ENCODE measurements around the gene LRP1B.
"Not testable (repeated sequence)": the region's sequence is repeated elsewhere in the genome, so short reads cannot be mapped to it uniquely, and the experiment has no call there.

LRP1B gene

DNA sequence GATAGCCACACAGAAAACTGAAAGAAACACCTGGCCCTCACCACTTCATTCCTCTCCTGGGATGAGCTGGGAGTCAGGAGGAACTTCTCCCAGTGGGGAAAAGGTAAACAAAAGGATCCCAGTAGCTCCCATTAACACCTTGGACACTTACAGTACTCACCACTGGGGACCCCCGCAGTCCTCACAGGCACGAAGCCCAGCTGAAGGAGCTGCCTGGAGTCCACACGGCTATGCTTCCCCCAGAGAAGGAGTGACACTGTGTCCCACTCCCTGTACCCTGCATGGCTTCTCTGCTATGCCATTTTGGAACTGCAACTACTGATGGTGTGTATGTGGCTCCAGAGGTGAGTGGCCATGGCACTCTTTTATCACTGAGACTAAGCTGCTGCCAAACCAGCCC is 1565.1 kb downstream of the LRP1B start:
- TF ChIP-seq ZFX (IDR thresholded peaks at IDR 0.05; ENCODE audit: borderline replicate concordance): no peak
- TF ChIP-seq, protein P1, sequence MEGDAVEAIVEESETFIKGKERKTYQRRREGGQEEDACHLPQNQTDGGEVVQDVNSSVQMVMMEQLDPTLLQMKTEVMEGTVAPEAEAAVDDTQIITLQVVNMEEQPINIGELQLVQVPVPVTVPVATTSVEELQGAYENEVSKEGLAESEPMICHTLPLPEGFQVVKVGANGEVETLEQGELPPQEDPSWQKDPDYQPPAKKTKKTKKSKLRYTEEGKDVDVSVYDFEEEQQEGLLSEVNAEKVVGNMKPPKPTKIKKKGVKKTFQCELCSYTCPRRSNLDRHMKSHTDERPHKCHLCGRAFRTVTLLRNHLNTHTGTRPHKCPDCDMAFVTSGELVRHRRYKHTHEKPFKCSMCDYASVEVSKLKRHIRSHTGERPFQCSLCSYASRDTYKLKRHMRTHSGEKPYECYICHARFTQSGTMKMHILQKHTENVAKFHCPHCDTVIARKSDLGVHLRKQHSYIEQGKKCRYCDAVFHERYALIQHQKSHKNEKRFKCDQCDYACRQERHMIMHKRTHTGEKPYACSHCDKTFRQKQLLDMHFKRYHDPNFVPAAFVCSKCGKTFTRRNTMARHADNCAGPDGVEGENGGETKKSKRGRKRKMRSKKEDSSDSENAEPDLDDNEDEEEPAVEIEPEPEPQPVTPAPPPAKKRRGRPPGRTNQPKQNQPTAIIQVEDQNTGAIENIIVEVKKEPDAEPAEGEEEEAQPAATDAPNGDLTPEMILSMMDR (IDR thresholded peaks at IDR 0.05): no peak
- no peak overlapping the region for H3K27ac ChIP-seq

DNA sequence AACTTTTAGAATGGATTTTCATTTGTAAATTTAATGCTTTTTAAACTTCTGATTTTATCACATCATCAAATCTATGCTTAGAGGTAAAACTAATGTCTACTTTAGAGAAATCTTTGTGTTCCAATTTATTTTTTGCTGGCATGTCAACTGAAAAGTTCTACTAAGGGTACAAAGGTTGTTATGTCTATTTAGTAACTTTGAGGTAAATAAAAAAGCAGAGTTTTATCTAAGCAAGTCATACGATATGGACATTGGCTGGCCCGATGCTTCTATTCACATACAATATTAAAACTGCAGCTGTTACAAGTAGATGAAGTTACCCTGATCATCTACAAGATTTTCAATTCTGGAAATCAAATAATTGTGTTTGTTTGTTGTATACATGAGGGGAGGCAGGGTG is 1575.1 kb downstream of the LRP1B start:
- no peak for TF ChIP-seq ZFX (IDR thresholded peaks at IDR 0.05; ENCODE audit: borderline replicate concordance)
- TF ChIP-seq, protein P1 (IDR thresholded peaks at IDR 0.05): no peak
- no peak overlapping the region for H3K27ac ChIP-seq

DNA sequence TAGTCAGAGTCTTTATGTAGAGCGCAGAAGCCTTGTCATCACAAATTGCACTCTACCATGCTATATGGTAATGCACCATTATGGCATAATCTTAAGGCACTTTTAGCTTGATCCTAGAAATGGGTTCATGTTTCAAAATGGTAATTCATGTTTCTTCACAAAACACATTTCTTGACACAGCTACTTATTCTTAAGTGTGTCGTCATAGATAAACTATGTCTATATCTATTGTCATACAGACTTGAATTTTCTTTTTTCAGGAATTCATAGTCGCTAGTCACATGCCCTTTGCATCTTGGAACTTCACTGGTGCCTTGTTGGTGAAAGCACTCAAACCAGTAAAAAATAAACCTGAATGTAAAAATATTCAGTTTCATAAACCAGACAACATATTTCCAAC is 1578.2 kb downstream of the LRP1B start:
- H3K27ac ChIP-seq: no peak overlapping the region
- TF ChIP-seq ZFX (IDR thresholded peaks at IDR 0.05; ENCODE audit: borderline replicate concordance): no peak
- TF ChIP-seq, protein P1 (IDR thresholded peaks at IDR 0.05): no peak

DNA sequence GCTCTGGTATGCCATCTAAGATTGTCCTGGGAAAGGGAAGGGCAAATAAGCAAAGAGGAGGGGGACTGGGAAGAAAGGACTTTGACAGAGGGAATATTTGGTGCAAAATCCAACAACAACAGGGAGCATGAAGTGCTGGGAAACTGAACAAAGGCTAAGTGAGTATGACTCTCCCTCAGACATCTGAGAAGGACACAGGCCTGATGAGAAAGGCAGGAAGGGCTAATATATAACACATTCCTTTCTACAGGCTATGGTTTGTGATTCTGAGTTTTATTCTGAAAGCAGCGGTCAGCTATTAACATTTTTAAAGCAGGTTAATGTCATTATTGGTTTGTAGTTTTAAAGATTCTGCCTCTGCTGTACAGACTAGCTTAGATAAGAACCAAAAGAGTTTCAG is 1579.5 kb downstream of the LRP1B start:
- TF ChIP-seq ZFX (IDR thresholded peaks at IDR 0.05; ENCODE audit: borderline replicate concordance): no peak
- TF ChIP-seq, protein P1 (IDR thresholded peaks at IDR 0.05): no peak
- no peak overlapping the region for H3K27ac ChIP-seq

DNA sequence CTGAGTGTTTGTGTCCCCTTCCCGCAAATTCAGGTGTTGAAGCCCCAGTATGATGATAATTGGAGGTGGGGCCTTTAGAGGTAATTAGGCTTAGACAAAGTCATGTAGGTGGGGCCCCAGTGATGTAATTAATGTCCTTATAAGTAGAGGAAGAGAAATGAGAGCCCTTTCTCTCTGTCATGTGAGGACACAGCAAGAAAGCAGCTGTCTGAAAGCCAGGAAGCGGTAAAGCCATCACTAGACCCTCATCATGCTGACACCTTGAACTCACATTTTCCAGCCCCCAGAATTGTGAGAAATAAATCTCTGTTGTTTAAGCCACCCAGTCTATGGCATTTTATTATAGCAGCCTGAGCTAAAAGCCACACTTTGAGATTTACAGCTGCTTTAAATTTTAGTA is 1580.0 kb downstream of the LRP1B start:
- H3K27ac ChIP-seq: no peak overlapping the region
- TF ChIP-seq, protein P1 (IDR thresholded peaks at IDR 0.05): no peak
- TF ChIP-seq ZFX (IDR thresholded peaks at IDR 0.05; ENCODE audit: borderline replicate concordance): no peak

DNA sequence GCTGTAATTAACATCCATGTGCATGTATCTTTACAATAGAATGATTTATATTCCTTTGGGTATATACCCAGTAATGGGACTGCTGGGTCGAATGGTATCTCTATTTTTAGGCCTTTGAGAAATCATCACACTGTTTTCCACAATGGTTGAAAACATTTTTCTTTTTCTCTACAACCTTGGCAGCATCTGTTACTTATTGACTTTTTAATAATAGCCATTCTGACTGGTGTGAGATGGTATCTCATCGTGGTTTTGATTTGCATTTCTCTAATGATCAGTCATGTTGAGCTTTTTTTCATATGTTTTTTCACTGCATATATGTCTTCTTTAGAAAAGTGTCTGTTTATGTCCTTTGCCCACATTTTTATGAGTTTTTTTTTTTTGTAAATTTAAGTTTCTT is 1586.0 kb downstream of the LRP1B start:
- not testable (repeated sequence) for H3K27ac ChIP-seq

DNA sequence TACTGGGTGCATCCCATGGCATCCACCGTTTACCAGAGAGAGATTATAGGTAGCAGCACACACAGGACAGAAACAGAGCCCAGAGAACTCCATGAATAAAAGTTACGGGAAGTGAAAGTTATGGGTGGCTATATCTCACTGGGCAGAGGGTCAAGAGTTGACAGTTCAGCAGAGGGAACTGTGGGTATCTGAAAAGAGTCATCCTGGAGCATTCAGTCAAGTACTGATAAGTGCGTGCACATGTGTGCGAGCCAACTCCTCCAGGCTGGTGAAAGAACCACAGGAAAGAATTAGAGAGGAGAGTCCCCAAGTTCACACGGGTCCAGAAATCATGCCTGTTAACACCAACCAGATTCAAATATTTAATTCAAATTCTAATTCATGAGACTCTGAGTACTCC is 1588.2 kb downstream of the LRP1B start:
- H3K27ac ChIP-seq: no peak overlapping the region
- TF ChIP-seq ZFX (IDR thresholded peaks at IDR 0.05; ENCODE audit: borderline replicate concordance): no peak
- TF ChIP-seq, protein P1 (IDR thresholded peaks at IDR 0.05): no peak

DNA sequence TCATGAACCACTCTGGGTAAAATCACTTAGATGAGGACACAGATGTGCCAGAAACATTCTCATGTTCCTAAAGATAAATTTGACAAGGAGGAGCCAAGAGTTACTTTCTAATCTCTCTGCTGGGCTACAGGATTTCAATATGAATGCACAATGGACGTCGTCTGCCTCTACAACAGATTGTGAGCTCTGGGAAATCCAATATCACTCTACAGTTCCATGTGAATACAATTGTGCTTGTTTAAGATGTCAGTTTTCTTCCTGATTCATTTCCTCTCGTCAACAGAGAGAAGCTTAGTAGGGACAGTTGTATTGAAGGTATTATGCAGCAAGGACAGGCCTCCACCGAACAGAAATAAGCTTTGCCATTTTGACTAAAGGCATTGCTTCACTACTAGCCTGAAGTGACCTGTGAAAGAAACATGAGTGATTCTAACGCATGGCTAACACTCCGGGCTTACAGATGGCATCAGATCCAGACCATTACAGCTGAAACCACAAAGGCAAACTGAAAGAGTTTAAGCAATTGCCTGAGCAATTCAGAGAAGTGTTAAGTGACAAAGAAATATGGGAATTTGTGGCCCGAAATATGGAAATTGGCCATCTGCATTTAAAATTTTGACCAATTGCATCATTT is 1591.5 kb downstream of the LRP1B start:
- no peak for TF ChIP-seq ZFX (IDR thresholded peaks at IDR 0.05; ENCODE audit: borderline replicate concordance)
- TF ChIP-seq, protein P1 (IDR thresholded peaks at IDR 0.05): no peak
- no peak overlapping the region for H3K27ac ChIP-seq
